Measurements from ENCODE around the gene LHFPL3. TPM values are rescaled to one million over a fixed set of nuclear protein-coding genes. Genes with fewer than 3 reads are reported as not detected.

LHFPL3 gene
- total and polyA plus RNA-seq, 2 experiments from 2014 or later: not detected

GRCh38 chr7:104629408-104629807 is 301.0 kb downstream of the LHFPL3 start:
- Histone ChIP-seq H3K9me3 (ENCODE audit: low read depth) (no peaks in the 10 kb centered on the region), H3K27ac (no peak overlapping the region), H3K9ac (no peak overlapping the region), H3K4me3 (no peak overlapping the region), H3K36me3 (ENCODE audit: low read depth) (no peaks in the 10 kb centered on the region), H3K27me3 (replicated peaks; ENCODE audit: insufficient read depth) (no peaks in the 10 kb centered on the region), H3K4me2 (ENCODE audit: unreplicated experiment) (no peak overlapping the region), H3K79me2 (ENCODE audit: insufficient read depth) (no peaks in the 10 kb centered on the region), H4K20me1 (ENCODE audit: insufficient read depth) (no peaks in the 10 kb centered on the region), H3K4me1 (ENCODE audit: insufficient read depth) (no peaks in the 10 kb centered on the region), H2AFZ (no peak overlapping the region), H3F3A (ENCODE audit: insufficient read depth) (no peaks in the 10 kb centered on the region), H3K9me2 (ENCODE audit: insufficient read depth) (no peaks in the 10 kb centered on the region)
- in situ Hi-C loops (cut with MboI): no loop called here
- WGBS, 2 experiments (ENCODE audit: low coverage in 1 of 2, low lambda C conversion rate in 2 of 2, missing lambda C conversion rate in 2 of 2): 0 to 7% methylated on average over 1 of the region's 1 CpG
- no peak for DNase-seq
- TF ChIP-seq EZH2phosphoT487 (IDR thresholded peaks at IDR 0.05; ENCODE audit: insufficient read depth, low read depth): no peak
- no peak for TF ChIP-seq EZH2 (IDR thresholded peaks at IDR 0.05; ENCODE audit: insufficient read depth, poor library complexity, severe bottlenecking)

GRCh38 chr7:104640506-104640905 is 312.1 kb downstream of the LHFPL3 start:
- in situ Hi-C loops (cut with MboI): no loop called here
- Histone ChIP-seq H3K4me3 (no peak overlapping the region), H3K27ac (no peak overlapping the region), H3K27me3 (replicated peaks; ENCODE audit: insufficient read depth) (peaks cover 13% of the 10 kb centered on the region), H3K4me1 (ENCODE audit: insufficient read depth) (no peaks in the 10 kb centered on the region), H3K4me2 (ENCODE audit: unreplicated experiment) (no peak overlapping the region), H3K79me2 (ENCODE audit: insufficient read depth) (no peaks in the 10 kb centered on the region), H3K36me3 (ENCODE audit: low read depth) (no peaks in the 10 kb centered on the region), H3K9ac (no peak overlapping the region), H4K20me1 (ENCODE audit: insufficient read depth) (no peaks in the 10 kb centered on the region), H3K9me3 (ENCODE audit: low read depth) (no peaks in the 10 kb centered on the region), H3F3A (ENCODE audit: insufficient read depth) (no peaks in the 10 kb centered on the region), H3K9me2 (ENCODE audit: insufficient read depth) (no peaks in the 10 kb centered on the region), H2AFZ (no peak overlapping the region)
- TF ChIP-seq EZH2phosphoT487 (IDR thresholded peaks at IDR 0.05; ENCODE audit: insufficient read depth, low read depth) (no peak), EZH2 (IDR thresholded peaks at IDR 0.05; ENCODE audit: insufficient read depth, poor library complexity, severe bottlenecking) (no peak)
- WGBS, 2 experiments (ENCODE audit: low coverage in 1 of 2, low lambda C conversion rate in 2 of 2, missing lambda C conversion rate in 2 of 2): 12 to 14% methylated on average over 4 of the region's 4 CpGs
- DNase-seq: no peak

- Histone ChIP-seq H3K4me2 (ENCODE audit: unreplicated experiment) (no peak overlapping the region), H3K27ac (no peak overlapping the region), H3K9ac (no peak overlapping the region), H3K27me3 (replicated peaks; ENCODE audit: insufficient read depth) (peaks cover 13% of the 10 kb centered on the region), H3K9me2 (ENCODE audit: insufficient read depth) (no peaks in the 10 kb centered on the region), H4K20me1 (ENCODE audit: insufficient read depth) (no peaks in the 10 kb centered on the region), H3K4me1 (ENCODE audit: insufficient read depth) (no peaks in the 10 kb centered on the region), H2AFZ (no peak overlapping the region), H3K36me3 (ENCODE audit: low read depth) (no peaks in the 10 kb centered on the region), H3K4me3 (no peak overlapping the region), H3K79me2 (ENCODE audit: insufficient read depth) (no peaks in the 10 kb centered on the region), H3F3A (ENCODE audit: insufficient read depth) (no peaks in the 10 kb centered on the region), H3K9me3 (ENCODE audit: low read depth) (no peaks in the 10 kb centered on the region)
- DNase-seq: no peak
- TF ChIP-seq EZH2phosphoT487 (IDR thresholded peaks at IDR 0.05; ENCODE audit: insufficient read depth, low read depth) (no peak), EZH2 (IDR thresholded peaks at IDR 0.05; ENCODE audit: insufficient read depth, poor library complexity, severe bottlenecking) (no peak)
- in situ Hi-C loops (cut with MboI): no loop called here
- WGBS, 2 experiments (ENCODE audit: low coverage in 1 of 2, low lambda C conversion rate in 2 of 2, missing lambda C conversion rate in 2 of 2): 4 to 6% methylated on average over 2 of the region's 2 CpGs
Measured at GRCh38 chr7:104642560-104642959, 314.2 kb downstream of the LHFPL3 start.

GRCh38 chr7:104643587-104644217 is 315.3 kb downstream of the LHFPL3 start:
- Histone ChIP-seq H3K36me3 (ENCODE audit: low read depth) (no peaks in the 10 kb centered on the region), H3K9me2 (ENCODE audit: insufficient read depth) (no peaks in the 10 kb centered on the region), H4K20me1 (ENCODE audit: insufficient read depth) (no peaks in the 10 kb centered on the region), H3K9me3 (ENCODE audit: low read depth) (no peaks in the 10 kb centered on the region), H3K4me3 (no peak overlapping the region), H3K4me2 (ENCODE audit: unreplicated experiment) (no peak overlapping the region), H3F3A (ENCODE audit: insufficient read depth) (no peaks in the 10 kb centered on the region), H2AFZ (no peak overlapping the region), H3K9ac (no peak overlapping the region), H3K4me1 (ENCODE audit: insufficient read depth) (no peaks in the 10 kb centered on the region), H3K27ac (no peak overlapping the region), H3K79me2 (ENCODE audit: insufficient read depth) (no peaks in the 10 kb centered on the region), H3K27me3 (replicated peaks; ENCODE audit: insufficient read depth) (peaks cover 21% of the 10 kb centered on the region)
- 20 to 23% methylated on average over 5 of the region's 5 CpGs for WGBS, 2 experiments (ENCODE audit: low coverage in 1 of 2, low lambda C conversion rate in 2 of 2, missing lambda C conversion rate in 2 of 2)
- in situ Hi-C loops (cut with MboI): no loop called here
- no peak for TF ChIP-seq EZH2 (IDR thresholded peaks at IDR 0.05; ENCODE audit: insufficient read depth, poor library complexity, severe bottlenecking)
- TF ChIP-seq EZH2phosphoT487 (IDR thresholded peaks at IDR 0.05; ENCODE audit: insufficient read depth, low read depth): no peak
- DNase-seq: peak; percentile 47

All from GM23248 (cell line).